ENCODE results near the gene GPC2. TPM values are rescaled to one million over a fixed set of nuclear protein-coding genes. Genes with fewer than 3 reads are reported as not detected.

The GPC2 gene
- total RNA-seq, 1 experiment from 2014 or later, result 45.2 TPM

DNA sequence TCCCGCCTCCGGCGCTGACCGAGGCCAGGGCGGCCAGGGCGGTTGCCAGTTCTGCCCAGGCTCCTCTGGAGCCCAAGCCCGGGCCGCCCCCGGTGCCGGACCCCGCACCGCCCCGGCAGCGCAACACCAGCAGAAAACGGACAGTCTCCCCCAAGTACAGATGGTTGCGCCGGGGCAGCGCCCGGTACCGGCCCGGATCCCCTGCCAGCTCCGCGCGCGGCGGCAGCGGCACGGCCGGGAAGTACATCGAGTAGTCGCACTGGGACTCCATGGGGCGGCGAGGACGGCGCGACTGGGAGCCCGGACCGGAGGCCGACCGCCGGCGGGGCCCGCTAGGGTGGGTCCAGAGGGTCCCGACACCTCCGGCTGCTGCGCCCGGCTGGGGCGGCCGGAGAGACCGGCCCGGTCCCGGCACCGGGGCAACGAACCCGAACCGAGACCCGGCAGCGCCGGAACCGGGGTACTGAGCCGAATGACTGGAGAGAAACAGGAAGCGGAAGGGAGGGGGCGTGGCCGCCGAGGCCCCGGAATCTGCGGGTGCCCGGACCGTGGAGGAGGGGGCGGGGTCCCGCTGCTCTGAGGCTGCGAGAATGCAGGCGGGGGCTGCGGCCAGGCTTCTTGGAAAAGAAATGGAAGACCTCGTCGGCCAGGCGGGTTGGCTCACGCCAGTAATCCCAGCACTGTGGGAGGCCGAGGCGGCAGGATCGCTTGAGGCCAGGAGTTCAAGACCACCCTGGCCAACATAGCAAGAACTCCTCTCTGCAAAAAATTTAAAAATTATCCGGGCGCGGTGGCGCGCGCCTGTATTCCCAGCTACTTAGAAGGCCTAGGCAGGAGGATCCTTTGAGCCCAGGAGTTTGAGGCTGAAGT lies 18.7 kb downstream of the GPC2 start, which contains the start of gene TRAPPC14:
TSS of gene TRAPPC14 (minus strand) at position 495 of the 870 bp plus-strand sequence. CDS start at position 271, 224 bp downstream.
- Histone ChIP-seq H3K27me3 (ENCODE audit: insufficient read depth, low read length) (no peaks in the 10 kb centered on the region), H3K4ac (ENCODE audit: low read depth, low read length) (no peak within 1 kb of the TSS), H2AFZ (ENCODE audit: low read length) (no peak within 1 kb of the TSS), H3T11ph (ENCODE audit: low read length) (no peak within 1 kb of the TSS), H3K79me2 (ENCODE audit: insufficient read depth, low read length) (no peaks in the 10 kb centered on the region), H4K91ac (ENCODE audit: insufficient read length, low read depth, low read length) (no peak within 1 kb of the TSS), H2BK12ac (ENCODE audit: insufficient read length, low read depth, low read length) (no peak within 1 kb of the TSS), H3K9me3 (ENCODE audit: control insufficient read depth, low read depth, low read length) (no peaks in the 10 kb centered on the region), H2BK120ac (ENCODE audit: low read depth, low read length, poor library complexity, severe bottlenecking) (no peak within 1 kb of the TSS), H3K4me2 (ENCODE audit: insufficient read depth, insufficient read length, low read length) (peak within 1 kb of the TSS; percentile 92), H3K9ac (ENCODE audit: extremely low read depth, insufficient read length, low read length) (peak within 1 kb of the TSS; percentile 68), H3K56ac (ENCODE audit: insufficient read length, low read depth, low read length) (no peak within 1 kb of the TSS), H3K27ac (ENCODE audit: insufficient read length, low read depth, low read length) (no peak within 1 kb of the TSS), H2BK5ac (ENCODE audit: insufficient read length, low read length) (no peak within 1 kb of the TSS), H3K23me2 (ENCODE audit: insufficient read length, low read depth, low read length, poor library complexity, severe bottlenecking) (peaks cover 10% of the 10 kb centered on the region), H3K79me1 (ENCODE audit: insufficient read depth, low read depth, low read length, poor library complexity, severe bottlenecking) (peaks cover 2% of the 10 kb centered on the region), H3K14ac (ENCODE audit: insufficient read depth, low read length) (peak within 1 kb of the TSS; percentile 46; the same call in 1 of the 2 replicates), H2BK20ac (ENCODE audit: low read depth, low read length, poor library complexity, severe bottlenecking) (no peak within 1 kb of the TSS), H4K20me1 (ENCODE audit: control insufficient read depth, insufficient read depth, insufficient read length) (no peaks in the 10 kb centered on the region), H4K8ac (replicated peaks; ENCODE audit: insufficient read length, low read depth, low read length) (no peak within 1 kb of the TSS), H3K23ac (ENCODE audit: insufficient read length, low read depth, low read length) (no peak within 1 kb of the TSS), H4K5ac (ENCODE audit: insufficient read length, low read depth, low read length) (no peak within 1 kb of the TSS), H2BK15ac (ENCODE audit: low read depth, low read length) (no peak within 1 kb of the TSS), H3K18ac (ENCODE audit: insufficient read length, low read depth, low read length) (no peak within 1 kb of the TSS), H3K4me1 (ENCODE audit: insufficient read depth, low read length) (no peaks in the 10 kb centered on the region; the same call in 1 of the 2 replicates), H2AK5ac (ENCODE audit: insufficient read length, low read length) (no peak within 1 kb of the TSS)
- WGBS (ENCODE audit: extremely low coverage, insufficient read length, low lambda C conversion rate), result no CpG with 5 or more reads among the region's 87 CpGs
- peak; percentile 94 for DNase-seq
- TF ChIP-seq, protein P1, sequence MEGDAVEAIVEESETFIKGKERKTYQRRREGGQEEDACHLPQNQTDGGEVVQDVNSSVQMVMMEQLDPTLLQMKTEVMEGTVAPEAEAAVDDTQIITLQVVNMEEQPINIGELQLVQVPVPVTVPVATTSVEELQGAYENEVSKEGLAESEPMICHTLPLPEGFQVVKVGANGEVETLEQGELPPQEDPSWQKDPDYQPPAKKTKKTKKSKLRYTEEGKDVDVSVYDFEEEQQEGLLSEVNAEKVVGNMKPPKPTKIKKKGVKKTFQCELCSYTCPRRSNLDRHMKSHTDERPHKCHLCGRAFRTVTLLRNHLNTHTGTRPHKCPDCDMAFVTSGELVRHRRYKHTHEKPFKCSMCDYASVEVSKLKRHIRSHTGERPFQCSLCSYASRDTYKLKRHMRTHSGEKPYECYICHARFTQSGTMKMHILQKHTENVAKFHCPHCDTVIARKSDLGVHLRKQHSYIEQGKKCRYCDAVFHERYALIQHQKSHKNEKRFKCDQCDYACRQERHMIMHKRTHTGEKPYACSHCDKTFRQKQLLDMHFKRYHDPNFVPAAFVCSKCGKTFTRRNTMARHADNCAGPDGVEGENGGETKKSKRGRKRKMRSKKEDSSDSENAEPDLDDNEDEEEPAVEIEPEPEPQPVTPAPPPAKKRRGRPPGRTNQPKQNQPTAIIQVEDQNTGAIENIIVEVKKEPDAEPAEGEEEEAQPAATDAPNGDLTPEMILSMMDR (conservative IDR thresholded peaks at IDR 0.05), result no peak
- no peaks in the 10 kb centered on the region; the same call in 1 of the 2 replicates for H3K27me3 Mint-ChIP-seq (ENCODE audit: low read depth)
- H3K4me3 Mint-ChIP-seq, result peak within 1 kb of the TSS; percentile 75 to 83
- peaks cover 16 to 36% (median 36%) of the 10 kb centered on the region in 3 experiments; a peak in 6 of 7 replicates for H3K36me3 Mint-ChIP-seq (ENCODE audit: insufficient read depth in 1 of 3, low read depth in 3 of 3)
- H3K27ac Mint-ChIP-seq, result peak within 1 kb of the TSS; percentile 59 to 92 (median 64); a peak in 4 of 7 replicates
- H3K9me3 Mint-ChIP-seq, result no peaks in the 10 kb centered on the region
- peaks cover 16 to 32% of the 10 kb centered on the region in 2 experiments for H3K4me1 Mint-ChIP-seq

Data from H9 (cell line).